CD4-positive, alpha-beta T cell treated with Interleukin-15 for 1 hour (primary cell): ENCODE measurements around the gene TACC3.

Experiments used
- DNase-seq: peaks from one replicate; pipeline ENCODE4 v3.0.0-alpha.2; 2020

TACC3 gene

DNA sequence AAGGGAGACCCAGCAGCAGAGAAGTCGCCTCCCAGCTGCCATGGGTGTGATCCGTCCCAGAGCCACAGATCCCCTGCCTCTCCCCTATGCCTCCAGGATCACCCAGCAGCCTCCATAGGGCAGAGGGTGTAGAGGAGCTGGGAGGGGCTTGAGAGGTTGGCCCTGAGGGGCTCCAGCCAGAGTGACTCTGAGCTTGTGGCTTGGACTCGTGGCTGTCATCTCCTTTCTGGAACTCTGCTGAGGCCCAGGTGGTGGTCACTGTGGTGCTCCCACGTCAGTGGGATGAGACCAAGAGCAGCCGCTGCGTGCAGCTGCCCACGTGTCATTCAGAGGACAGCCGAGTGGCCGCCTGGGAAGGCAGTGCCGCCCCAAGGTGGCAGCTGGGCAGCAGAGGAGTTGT is 4.2 kb downstream of the TACC3 start:
- DNase-seq: no peak

DNA sequence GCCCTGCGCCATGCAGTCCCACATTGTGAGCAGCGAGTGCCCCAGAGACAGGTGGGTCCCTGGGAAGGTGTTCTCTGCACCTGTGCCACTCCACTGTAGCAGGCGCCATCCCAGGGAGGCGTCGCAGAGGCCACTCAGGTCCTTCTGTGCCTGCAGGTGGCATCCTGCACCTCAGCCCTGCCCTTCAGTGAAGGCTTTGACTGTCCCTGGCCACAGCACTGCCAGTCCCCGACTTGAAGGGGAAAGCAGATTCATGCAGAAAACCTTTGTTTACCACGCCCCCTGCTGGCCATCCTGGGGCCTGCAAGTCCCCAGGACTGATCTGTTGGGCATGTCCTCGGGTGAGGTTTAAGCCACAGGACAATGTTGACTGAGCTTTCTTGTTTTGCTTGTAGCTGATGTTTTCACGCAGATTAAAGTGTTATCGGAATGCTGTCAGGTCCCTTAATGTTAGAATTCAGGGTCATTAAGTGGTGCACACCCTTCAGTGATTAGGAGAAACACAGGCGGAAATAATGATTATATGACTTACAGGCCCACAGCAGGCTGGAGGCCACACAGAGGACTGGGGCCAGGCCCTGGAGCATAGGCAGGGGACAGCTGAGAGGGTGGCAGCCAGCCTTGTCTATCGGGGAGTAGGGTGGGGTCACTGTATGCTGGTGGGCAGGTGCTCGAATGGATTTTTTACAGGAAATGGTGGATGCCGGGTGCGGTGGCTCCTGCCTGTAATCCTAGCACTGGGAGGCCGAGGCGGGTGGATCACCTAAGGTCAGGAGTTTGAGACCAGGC is 5.0 kb downstream of the TACC3 start:
- DNase-seq: peak; percentile 85

DNA sequence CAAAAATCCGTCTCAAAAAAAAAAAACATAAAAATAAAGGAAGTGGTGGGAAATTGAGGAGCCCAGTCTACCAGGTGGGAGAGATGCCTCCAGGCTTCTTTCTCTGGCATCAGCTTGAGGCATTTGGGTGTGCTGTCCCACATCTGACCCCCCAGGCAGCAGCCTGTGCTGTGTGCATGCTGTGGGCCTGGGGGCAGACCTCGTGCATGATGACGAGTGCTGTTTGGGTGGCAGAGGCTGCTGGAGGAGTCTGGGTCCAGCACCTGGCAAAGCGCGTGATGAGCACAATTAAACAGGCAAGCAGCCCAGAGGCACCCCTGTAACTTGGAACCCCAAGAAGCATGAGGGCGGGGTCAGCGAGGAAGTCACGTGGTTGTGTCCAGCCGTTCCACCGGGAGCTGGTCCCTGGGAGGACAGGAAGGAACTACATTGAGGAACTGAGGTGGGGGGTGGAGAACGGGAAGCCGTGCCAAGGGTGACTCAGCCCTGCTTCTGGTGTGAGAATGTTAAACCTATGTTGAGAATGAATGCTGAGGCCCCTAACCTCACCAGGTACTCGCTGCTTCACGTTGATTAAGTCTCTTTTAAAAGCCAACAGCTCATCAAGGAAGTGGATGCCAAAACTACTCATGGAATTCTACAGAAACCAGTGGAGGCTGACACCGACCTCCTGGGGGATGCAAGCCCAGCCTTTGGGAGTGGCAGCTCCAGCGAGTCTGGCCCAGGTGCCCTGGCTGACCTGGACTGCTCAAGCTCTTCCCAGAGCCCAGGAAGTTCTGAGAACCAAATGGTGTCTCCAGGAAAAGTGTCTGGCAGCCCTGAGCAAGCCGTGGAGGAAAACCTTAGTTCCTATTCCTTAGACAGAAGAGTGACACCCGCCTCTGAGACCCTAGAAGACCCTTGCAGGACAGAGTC is 6.1 kb downstream of the TACC3 start:
- peak; percentile 56 for DNase-seq

DNA sequence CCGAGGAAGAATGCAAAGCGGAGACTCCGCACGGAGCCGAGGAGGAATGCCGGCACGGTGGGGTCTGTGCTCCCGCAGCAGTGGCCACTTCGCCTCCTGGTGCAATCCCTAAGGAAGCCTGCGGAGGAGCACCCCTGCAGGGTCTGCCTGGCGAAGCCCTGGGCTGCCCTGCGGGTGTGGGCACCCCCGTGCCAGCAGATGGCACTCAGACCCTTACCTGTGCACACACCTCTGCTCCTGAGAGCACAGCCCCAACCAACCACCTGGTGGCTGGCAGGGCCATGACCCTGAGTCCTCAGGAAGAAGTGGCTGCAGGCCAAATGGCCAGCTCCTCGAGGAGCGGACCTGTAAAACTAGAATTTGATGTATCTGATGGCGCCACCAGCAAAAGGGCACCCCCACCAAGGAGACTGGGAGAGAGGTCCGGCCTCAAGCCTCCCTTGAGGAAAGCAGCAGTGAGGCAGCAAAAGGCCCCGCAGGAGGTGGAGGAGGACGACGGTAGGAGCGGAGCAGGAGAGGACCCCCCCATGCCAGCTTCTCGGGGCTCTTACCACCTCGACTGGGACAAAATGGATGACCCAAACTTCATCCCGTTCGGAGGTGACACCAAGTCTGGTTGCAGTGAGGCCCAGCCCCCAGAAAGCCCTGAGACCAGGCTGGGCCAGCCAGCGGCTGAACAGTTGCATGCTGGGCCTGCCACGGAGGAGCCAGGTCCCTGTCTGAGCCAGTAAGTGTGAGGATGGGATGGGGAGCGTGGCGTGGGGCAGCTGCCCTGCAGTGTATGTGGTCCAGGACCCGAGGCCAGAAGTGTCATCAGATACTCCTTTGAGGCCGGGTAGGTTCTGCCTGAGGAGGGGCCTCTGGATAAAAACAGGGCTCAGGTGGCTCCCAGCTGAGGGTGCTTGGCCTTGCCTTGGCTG is 7.0 kb downstream of the TACC3 start:
- no peak for DNase-seq

DNA sequence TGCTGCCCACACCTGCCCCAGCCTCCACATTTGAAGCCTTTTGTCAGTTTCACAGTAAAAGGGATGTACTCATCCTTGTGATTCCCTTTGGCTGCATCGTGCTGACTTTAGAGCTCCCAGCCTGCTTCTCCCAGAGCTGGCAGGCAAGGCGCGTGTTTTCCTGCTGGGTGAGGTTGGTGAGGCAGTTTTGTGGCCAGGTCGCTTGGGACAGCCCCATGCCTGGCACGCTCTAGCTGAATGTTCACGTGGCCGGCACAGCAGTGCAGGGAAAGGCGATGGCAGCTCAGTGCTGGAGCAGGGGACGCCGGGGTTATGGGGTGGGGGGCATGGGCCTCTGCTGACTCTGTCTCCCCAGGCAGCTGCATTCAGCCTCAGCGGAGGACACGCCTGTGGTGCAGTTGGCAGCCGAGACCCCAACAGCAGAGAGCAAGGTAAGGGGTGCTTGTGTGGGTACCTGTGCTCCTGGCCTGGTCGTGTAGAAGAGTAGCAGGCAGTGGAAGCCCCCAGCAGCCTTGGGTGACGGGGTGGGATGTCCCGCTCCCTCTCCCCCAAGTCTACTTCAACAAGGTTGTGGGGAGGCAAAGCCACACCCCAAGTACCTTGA is 9.3 kb downstream of the TACC3 start:
- DNase-seq: no peak

DNA sequence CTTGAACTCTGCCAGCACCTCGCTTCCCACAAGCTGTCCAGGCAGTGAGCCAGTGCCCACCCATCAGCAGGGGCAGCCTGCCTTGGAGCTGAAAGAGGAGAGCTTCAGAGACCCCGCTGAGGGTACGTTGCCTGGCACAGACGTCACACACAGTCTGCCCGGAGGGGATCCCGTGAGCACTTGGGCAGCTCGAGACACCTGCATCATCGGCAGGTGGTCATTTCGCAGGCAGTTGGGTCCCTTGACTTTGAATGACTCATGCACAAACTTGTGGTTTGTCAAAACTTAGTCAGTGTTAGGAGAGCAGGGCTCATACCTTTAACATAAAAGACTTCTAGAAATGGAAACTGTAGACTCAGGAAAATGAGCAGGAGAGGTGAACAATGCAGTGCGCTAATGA is 9.9 kb downstream of the TACC3 start:
- no peak for DNase-seq

DNA sequence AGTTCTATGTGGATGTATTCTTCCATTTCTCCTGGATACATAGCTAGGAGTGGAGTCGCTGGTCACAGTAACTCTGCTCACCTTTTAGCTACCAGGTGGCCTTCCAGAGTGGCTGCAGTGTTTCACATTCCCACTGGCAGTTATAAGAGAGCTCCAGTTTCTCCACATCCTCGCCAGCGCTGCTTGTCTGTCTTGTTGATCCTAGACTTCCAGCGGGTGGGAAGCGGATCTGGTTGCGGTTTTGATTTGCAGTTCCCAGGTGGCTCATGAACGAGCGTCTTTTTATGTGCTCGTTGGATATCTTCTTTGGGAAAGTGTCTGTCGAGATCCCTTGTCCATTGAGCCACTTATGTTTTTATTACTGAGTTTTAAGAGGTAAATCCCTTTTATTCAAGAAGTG is 11.6 kb downstream of the TACC3 start:
- no peak for DNase-seq

DNA sequence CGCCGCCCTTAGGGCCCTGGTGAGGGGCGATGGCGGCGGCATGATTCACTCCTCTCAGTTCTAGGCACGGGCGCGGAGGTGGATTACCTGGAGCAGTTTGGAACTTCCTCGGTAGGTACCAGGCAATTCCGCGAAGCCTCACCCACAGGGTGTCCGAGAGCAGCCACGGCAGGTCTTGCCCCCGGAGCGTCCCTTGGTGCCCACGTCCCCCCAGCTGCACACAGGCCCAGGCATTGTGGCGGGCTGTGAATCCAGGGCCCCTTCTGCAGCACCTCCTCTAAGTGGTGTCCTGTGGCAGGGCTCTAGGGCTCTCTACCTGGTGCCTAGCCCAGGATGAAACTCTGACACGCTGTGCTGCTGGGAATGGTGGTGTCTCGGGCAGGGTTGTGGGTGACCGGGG is 13.9 kb downstream of the TACC3 start:
- DNase-seq: no peak

DNA sequence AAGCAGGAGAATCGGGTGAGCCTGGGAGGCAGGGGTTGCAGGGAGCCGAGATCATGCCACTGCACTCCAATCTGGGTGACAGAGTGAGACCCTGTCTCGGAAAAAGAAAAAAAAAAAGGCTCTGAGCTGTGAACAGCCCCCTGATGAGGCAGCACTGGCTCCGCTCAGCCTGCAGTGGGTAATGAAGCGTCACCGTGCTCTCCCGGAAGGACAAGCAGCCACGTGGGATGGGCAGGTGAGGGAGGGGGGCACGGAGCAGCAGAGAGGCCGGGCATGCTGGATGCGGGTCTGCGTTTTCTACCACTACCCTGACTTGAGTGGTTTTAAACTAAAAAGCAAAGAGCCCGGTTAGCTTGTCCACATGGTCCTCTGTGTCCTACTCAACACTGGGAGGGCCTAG is 15.5 kb downstream of the TACC3 start:
- no peak for DNase-seq

DNA sequence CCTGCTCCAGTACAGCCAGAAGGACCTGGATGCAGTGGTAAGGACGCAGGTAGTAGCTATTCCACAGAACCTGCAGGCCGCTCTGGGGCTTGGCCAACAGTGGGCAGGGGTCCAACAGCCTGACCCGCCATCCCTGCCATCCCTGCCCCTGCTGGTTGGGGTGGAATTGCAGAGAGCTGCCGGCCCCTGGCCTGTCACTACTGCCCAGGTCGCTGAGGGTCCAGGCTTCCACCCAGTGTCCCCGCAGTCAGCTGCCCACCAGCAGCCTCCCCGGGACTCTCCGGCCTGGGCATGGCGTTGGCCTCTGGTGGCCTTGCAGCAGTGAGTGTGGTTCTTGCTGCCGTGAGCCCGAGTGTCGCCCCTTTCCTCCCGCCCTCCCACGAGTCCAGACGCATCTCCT is 16.3 kb downstream of the TACC3 start:
- DNase-seq: no peak

DNA sequence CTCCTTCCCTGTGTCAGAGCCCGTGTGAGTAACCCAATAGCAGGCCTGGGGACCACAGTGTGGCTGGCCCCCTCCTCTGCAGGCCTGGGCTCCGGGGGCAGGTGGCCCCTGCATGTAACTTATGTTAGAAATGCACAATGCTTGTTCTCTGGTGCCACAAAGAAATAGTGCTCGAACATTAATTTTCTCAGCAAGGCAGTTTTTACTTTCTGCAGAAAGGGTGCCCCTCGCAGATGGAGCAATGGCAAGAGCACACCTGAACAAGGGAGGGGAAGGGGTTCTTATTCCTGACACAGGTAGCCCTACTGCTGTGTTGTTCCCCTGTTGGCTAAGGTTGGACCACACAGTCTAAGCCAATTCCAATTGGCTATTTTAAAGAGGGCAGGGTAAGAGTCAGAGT is 17.1 kb downstream of the TACC3 start:
- no peak for DNase-seq

DNA sequence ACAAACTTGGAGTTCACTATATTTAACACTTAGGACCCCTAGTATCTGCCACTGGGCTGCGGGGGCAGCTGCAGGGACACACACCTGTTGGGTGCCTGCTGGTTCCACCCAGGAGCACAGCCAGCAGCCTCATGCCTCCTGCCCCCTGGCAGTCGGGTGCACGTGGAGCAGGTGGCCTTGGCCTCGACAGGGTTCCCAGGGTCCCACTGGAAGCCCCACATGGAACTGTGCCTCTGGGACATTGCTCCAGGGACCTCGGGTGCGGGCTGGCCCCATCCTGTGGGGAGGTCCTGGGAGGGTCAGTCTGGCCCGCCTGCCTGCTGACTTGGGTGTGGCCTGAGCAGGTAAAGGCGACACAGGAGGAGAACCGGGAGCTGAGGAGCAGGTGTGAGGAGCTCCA is 18.0 kb downstream of the TACC3 start:
- DNase-seq: no peak

DNA sequence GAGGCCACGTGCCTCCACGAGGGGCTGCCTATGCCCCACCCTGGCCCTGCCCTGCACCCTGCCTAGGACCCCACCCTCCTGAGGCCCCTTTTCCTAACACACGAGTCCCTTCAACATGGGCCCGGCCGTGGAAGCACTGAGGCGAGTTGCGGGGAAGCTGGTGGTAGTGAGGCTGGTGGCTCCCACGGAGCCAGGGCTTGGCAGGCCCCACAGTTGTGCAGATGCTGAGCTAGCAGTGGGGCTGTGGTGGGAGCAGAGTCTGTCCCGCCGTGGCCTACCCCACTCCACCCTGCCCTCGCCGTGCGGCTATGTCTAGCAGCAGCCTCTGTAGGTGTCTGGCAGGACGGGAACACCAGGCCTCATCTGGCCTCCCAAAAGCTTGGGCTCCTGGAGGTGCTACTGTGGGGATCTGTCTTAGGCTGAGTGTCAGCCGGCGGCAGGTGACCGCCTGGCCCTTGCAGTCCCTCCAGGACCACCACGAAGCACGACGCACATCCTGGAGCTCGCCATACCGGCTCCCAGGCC is 18.8 kb downstream of the TACC3 start:
- DNase-seq: no peak

DNA sequence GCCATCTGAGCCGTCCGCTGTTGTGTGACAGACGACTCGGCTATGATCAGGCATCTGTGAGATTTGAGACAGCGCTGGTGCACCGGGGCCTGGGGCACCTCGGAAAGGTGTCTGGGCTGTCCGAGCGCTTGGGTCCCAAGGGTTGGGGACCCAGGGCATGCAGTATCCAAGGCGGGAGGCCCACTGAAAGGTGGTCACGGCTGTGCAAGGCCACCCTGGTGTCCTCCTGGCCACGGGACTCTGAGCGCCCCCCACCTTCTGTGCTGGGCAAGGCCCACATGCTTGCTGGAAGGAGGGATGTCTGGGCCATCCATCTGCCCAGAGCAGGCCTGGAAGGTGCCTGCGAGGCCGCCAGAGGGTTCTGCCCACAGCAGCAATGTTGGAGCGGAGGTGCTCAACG is 19.9 kb downstream of the TACC3 start:
- DNase-seq: no peak

DNA sequence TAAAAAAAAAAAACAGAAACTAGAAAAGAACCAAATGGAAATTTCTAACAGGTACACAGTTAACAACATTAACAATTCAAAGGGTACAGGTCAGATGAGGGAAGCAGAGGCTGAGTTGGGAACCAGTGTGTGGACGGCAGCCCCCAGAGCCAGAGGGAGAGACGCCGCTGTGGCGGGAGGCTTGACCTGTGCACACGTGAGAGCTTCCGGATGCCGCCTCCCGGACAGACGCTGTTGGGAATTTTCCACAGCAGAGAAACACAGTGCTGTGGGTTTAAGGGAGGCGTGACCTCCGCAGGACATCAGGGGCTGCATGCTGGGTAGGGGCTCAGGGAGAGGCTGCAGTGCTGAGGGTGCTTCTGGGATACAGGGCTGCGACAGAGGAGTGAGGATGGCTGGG is 22.2 kb downstream of the TACC3 start:
- DNase-seq: no peak

DNA sequence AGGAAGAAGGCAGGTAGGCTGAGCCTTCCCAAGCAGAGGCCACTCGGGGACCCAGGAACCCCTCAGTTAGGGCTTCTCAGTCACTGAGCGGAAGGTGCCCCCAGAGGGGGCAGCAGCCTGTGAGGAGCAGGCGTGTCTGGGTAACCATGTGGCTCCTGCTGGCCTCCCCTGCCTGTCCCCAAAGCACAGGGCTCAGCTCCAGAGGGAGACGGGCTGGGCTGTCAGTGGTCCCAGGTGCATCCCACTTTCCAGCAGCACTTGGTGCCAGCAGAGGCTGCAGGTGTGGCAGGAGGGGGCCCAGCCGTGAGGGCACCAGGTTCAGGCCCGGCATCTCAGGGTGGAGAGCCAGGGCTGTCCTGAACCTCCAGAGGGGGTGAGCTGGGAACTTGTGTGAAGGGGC is 22.7 kb downstream of the TACC3 start:
- DNase-seq: no peak

DNA sequence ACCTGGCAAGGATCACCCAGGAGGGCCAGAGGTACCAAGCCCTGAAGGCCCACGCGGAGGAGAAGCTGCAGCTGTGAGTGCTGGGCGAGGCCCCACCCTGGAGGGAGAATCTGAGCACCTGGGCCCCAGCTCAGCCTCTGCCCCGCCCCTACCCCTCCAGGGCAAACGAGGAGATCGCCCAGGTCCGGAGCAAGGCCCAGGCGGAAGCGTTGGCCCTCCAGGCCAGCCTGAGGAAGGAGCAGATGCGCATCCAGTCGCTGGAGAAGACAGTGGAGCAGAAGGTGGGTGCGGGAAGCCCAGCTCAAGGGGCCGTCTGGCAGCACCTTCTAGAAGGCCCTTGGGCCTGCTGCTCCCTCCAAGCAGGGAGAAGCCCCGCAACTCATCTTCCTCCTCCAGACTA is 23.2 kb downstream of the TACC3 start:
- no peak for DNase-seq

DNA sequence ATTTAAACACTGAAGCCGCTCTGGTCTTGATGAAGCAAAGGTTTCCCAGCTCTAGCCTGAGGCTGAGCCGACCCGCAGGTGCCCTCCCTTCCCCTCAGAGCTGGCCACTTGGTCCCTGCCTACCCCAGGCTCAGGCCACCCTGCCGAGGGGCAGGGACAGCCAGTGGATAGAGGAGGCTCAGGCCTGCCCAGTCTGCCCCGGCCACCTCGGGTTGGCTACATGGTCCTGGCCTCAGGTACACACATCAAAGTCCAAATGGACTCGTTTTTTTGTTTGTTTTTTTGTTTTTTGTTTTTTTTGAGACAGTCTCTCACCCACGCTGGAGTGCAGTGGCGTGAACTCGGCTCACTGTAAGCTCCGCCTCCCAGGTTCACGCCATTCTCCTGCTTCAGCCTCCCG is 23.8 kb downstream of the TACC3 start:
- DNase-seq: no peak

DNA sequence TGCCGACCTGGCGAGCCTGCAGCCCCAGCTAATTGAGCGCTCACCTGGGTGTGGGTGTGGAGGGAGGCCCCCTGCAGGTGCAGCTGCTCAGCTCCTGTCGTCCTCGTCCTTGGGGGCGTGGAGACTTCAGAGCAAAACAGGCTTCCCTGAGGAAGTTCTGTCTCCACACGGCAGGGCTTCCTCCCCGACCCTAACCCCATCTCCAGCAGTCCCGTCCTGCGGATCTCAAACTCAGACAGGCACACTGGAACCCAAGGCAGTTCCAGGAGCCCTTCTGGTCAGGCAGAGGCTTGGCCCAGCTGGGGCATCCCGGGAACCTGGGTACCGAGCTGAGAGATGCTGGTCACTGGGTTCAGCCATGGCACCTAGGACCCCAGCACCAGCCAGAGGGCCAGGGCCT is 24.4 kb downstream of the TACC3 start:
- no peak for DNase-seq

DNA sequence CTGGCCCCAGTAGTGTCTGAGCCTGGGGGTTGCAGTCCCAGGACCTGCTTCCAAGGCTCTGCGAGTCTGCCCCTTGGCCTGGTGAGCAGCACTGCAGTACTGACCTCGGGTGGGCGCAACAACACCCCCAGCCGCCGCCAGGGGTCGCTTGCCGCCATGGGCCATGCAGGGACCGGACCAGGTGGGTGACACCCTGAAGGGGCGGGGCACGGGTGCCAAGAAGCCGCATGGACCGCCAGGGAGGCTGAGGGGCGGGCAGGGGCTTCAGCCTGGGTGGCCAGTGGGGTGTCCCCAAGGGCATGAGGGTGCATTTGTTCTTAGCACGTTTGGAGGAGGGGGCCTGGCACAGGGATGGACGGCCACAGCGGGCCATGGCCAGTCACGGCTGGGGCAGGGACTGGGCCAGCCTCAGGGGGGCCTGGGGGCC is 25.0 kb downstream of the TACC3 start:
- DNase-seq: peak; percentile 76

DNA sequence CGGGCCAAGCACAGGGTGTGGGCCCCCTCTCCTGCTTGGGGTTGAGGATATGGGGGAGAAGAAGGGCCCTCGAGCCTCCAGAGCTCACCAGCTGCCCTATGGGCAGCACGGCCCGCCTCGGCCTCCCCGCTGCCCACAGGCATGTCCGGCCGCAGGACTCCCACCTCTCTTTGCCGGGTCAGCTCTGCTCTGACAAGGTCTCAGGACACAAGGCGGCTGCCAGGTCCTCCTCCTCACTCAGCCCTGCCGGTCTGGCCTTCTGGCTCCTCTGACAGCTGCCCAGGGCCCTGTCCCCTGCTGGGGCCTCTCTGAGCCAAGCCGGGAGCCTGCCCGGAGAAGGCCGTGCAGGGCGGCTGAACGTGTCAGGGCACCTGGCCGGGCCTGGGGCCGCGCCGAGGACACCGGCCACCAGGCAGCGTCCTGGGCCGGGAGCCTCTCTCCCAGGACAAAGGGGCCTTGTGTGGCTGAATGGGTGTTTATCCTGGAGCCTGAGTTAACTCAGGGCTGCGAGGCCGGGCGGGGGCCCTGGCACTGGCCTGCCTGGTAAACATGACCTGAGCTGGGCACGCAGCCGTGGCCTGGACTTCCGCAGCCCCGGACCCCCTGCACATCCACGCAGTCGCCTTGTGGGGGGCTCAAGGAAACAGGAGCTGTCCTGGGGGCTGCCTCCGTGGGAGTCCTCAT is 25.7 kb downstream of the TACC3 start:
- no peak for DNase-seq

DNA sequence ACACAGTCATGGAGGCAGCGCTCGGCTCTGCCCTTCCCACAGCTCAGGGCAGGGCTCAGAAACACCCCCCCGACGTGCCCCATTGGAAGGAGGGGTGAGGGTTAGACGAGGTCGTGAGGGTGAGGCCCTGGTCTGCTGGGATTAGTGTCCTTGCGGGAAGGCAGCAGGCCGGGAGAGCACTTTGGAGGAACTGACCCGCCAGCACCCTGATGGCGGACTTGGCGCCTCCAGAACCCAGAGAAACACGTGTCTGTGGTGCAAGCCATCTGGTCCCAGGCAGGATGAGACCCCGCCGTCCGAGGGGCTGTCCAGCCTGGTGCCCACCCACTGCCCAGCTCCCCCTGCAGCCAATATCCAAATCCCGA is 26.3 kb downstream of the TACC3 start:
- no peak for DNase-seq
